ENCODE results near the gene TRAK2.

DNA sequence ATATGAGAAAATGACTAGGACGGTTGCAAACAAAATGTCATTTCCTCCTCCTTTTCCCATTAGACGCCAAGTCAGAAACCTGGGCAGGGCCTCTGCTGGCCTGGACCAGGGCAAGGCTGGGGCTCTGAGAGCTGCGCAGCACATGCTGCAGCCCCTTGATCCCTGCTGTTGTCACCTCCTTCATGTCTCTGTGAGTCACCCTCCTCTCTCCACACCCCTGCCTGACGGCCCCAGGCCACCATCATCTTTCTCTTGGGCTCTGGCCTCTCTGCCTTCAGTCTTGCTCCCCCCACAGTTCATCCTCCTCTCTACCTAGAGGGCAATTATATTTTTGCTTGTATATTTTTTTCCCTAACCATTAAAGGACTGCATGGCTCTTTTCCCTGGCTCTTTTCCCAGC, 104.1 kb downstream of the TRAK2 start:
- TF ChIP-seq POLR2A (IDR thresholded peaks at IDR 0.05; ENCODE audit: low read length), result no peak
- TF ChIP-seq GATA1 (IDR thresholded peaks at IDR 0.05; ENCODE audit: low read depth, low read length), result no peak

All from erythroblast (primary cell).